Smooth muscle cell (in vitro differentiated cells): Measurements from ENCODE around the gene NRP1. TPM values are rescaled to one million over a fixed set of nuclear protein-coding genes. Genes with fewer than 3 reads are reported as not detected.

Source experiments
- DNase-seq: peaks from one replicate; lab custom pipeline; 2025; ENCODE audit not compliant: unreplicated experiment; lab: John Stamatoyannopoulos, UW
- H2AFZ ChIP-seq: fragments of 200-600 bp; sonication (generic); 2 replicates; pipeline ENCODE4 v1.6.0; 2016; ENCODE audit warnings: antibody characterized with exemption, low read depth, mild to moderate bottlenecking
- H3F3A ChIP-seq: fragments of 200-600 bp; sonication (generic); 2 replicates; pipeline ENCODE4 v1.6.0; 2017; ENCODE audit warnings: antibody characterized with exemption, low read depth
- H3K27ac ChIP-seq: fragments of 200-600 bp; sonication (generic); 2 replicates; pipeline ENCODE4 v1.5.1; 2016; ENCODE audit warnings: low read depth, mild to moderate bottlenecking
- H3K27me3 ChIP-seq: fragments of 200-600 bp; sonication (generic); 2 replicates; pipeline ENCODE4 v1.6.1; 2016; ENCODE audit warnings: low read depth, mild to moderate bottlenecking
- H3K36me3 ChIP-seq: fragments of 200-600 bp; sonication (generic); 2 replicates; pipeline ENCODE4 v1.5.1; 2016; ENCODE audit warnings: low read depth
- H3K4me1 ChIP-seq: fragments of 200-600 bp; sonication (generic); 2 replicates; pipeline ENCODE4 v1.5.1; 2016; ENCODE audit warnings: low read depth
- H3K4me2 ChIP-seq: fragments of 200-600 bp; sonication (generic); 2 replicates; pipeline ENCODE4 v1.6.0; 2016; ENCODE audit warnings: mild to moderate bottlenecking
- H3K4me3 ChIP-seq: fragments of 200-600 bp; sonication (generic); 2 replicates; pipeline ENCODE4 v1.5.1; 2016; ENCODE audit warnings: mild to moderate bottlenecking
- H3K79me2 ChIP-seq: fragments of 200-600 bp; sonication (generic); 2 replicates; pipeline ENCODE4 v1.6.0; 2016; ENCODE audit warnings: low read depth, mild to moderate bottlenecking
- H3K9ac ChIP-seq: fragments of 200-600 bp; sonication (generic); 2 replicates; pipeline ENCODE4 v1.6.0; 2016; ENCODE audit warnings: low read depth
- H3K9me3 ChIP-seq: fragments of 200-600 bp; sonication (generic); replicated peaks from 2 replicates; pipeline ENCODE4 v1.5.1; 2016; ENCODE audit warnings: low read depth
- H4K20me1 ChIP-seq: fragments of 200-600 bp; sonication (generic); 2 replicates; pipeline ENCODE4 v1.6.0; 2016; ENCODE audit warnings: low read depth
- WGBS: methylation state at CpG from one replicate; pipeline ENCODE4 v1.1.7; 2016; ENCODE audit warnings: low lambda C conversion rate; 5-methylcytosine and 5-hydroxymethylcytosine counted together
- polyA plus RNA-seq: library from polyadenylated mRNA; unstranded; fragments of >200 nt; fragmentation: Nextera tagmentation; extraction: Ambion mirVana; gene quantifications from 2 replicates; pipeline ENCODE4 v1.2.1, GENCODE V29; 2016
- total RNA-seq: library from RNA; depleted of rRNA; stranded (reverse); fragments of >200 nt; gene quantifications from 2 replicates; pipeline ENCODE4 v1.2.3, GENCODE V29; 2014
- TF ChIP-seq, protein P1 (sequence below): fragments of 200-600 bp; sonication (generic); IDR thresholded peaks from 2 replicates; pipeline ENCODE4 v1.5.1; 2017; ENCODE audit warnings: borderline replicate concordance, mild to moderate bottlenecking, antibody characterized with exemption; ENCODE audit not compliant: insufficient read depth, poor library complexity, severe bottlenecking

The NRP1 gene
- total and polyA plus RNA-seq, 2 experiments from 2014 or later = 74.8 to 80.4 TPM

DNA sequence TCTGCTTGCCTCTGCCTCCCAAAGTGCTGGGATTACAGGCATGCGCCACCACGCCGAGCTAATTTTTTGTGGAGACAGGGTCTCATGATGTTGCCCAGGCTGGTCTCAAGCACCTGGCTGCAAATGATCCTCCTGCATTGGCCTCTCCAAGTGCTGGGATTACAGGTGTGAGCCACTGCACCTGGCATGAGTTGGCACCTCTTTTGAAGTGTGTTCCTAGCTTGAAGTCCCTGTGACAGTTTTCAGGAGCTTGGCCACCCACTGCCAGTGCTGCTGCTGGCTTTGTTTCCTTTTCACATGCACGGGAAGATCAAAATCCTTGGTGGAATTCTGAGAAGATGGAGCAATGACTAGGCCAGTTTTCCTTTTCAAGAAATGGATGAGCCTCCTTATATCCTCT is 126.3 kb downstream of the NRP1 start:
- H3K36me3 ChIP-seq = no peaks in the 10 kb centered on the region
- 98% methylated on average over 4 of the region's 4 CpGs for WGBS
- H3K79me2 ChIP-seq = peaks cover 3% of the 10 kb centered on the region
- no peak overlapping the region for H3K27ac ChIP-seq
- H2AFZ ChIP-seq = no peak overlapping the region
- H3F3A ChIP-seq = peaks cover 29% of the 10 kb centered on the region
- H4K20me1 ChIP-seq = no peaks in the 10 kb centered on the region
- TF ChIP-seq, protein P1, sequence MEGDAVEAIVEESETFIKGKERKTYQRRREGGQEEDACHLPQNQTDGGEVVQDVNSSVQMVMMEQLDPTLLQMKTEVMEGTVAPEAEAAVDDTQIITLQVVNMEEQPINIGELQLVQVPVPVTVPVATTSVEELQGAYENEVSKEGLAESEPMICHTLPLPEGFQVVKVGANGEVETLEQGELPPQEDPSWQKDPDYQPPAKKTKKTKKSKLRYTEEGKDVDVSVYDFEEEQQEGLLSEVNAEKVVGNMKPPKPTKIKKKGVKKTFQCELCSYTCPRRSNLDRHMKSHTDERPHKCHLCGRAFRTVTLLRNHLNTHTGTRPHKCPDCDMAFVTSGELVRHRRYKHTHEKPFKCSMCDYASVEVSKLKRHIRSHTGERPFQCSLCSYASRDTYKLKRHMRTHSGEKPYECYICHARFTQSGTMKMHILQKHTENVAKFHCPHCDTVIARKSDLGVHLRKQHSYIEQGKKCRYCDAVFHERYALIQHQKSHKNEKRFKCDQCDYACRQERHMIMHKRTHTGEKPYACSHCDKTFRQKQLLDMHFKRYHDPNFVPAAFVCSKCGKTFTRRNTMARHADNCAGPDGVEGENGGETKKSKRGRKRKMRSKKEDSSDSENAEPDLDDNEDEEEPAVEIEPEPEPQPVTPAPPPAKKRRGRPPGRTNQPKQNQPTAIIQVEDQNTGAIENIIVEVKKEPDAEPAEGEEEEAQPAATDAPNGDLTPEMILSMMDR = no peak
- H3K4me2 ChIP-seq = no peak overlapping the region
- no peak overlapping the region for H3K9ac ChIP-seq
- H3K9me3 ChIP-seq = no peaks in the 10 kb centered on the region
- no peak for DNase-seq
- H3K4me1 ChIP-seq = peaks cover 9% of the 10 kb centered on the region
- no peaks in the 10 kb centered on the region for H3K27me3 ChIP-seq
- no peak overlapping the region for H3K4me3 ChIP-seq

DNA sequence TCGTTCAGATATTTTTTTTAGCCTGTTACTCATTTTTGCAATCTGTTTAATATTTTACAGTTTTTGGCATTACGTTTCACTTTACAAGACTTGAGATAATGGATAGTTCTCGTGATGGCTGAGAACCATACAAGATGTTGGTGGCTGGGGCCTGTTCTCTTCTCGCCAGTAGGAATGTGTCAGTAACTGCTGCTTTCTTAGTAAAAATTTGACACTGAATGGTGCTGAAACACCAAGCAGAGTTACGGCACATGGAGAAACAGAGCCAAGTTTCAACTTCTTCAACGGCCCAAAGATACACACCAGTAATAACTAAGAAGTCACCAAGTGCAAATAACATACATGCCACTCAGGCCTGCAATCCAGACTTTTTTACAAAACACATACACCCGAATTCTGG is 130.4 kb downstream of the NRP1 start:
- Histone ChIP-seq H3K27ac (no peak overlapping the region), H3K4me3 (no peak overlapping the region), H3K4me2 (no peak overlapping the region), H3K9me3 (no peaks in the 10 kb centered on the region), H3F3A (peaks cover 5% of the 10 kb centered on the region), H3K27me3 (no peaks in the 10 kb centered on the region), H3K9ac (no peak overlapping the region), H4K20me1 (no peaks in the 10 kb centered on the region), H3K4me1 (no peaks in the 10 kb centered on the region), H3K36me3 (no peaks in the 10 kb centered on the region), H2AFZ (no peak overlapping the region), H3K79me2 (no peaks in the 10 kb centered on the region)
- no peak for DNase-seq
- 87% methylated on average over 7 of the region's 7 CpGs for WGBS
- TF ChIP-seq, protein P1 = no peak

DNA sequence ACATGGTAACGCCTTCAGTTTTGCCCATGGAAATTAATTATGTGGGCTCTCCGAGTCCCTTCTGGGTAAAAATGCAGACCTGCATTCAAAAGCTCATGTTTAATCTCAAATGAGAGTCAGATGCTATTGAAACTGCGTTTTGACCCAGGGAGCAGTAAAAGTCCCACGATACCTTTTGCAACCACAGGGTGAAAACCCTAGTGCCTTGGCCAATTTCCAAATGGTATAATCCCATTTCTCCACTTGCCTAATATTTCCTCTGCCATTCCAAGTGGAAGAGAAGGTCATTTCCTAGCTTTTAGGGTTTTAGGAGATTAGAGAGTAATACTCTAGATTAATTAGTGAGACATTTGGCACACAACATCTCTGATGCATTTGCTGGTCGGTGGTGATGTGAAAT is 132.5 kb downstream of the NRP1 start:
- WGBS = 38% methylated on average over 5 of the region's 5 CpGs
- no peaks in the 10 kb centered on the region for H3K36me3 ChIP-seq
- H3K4me1 ChIP-seq = no peaks in the 10 kb centered on the region

More for the DNA sequence above, 132.5 kb downstream of the NRP1 start:
- Histone ChIP-seq H3K27ac (peak overlapping the region; percentile 68), H3K79me2 (no peaks in the 10 kb centered on the region), H2AFZ (no peak overlapping the region), H4K20me1 (no peaks in the 10 kb centered on the region), H3K27me3 (no peaks in the 10 kb centered on the region), H3K4me2 (peak overlapping the region; percentile 10), H3K4me3 (no peak overlapping the region), H3K9me3 (no peaks in the 10 kb centered on the region), H3F3A (peaks cover 9% of the 10 kb centered on the region), H3K9ac (no peak overlapping the region)
- TF ChIP-seq, protein P1 = no peak
- DNase-seq = no peak
